Measurements from ENCODE around the gene HMG20B. TPM values are rescaled to one million over a fixed set of nuclear protein-coding genes. Genes with fewer than 3 reads are reported as not detected.
"Not testable (repeated sequence)": the region's sequence is repeated elsewhere in the genome, so short reads cannot be mapped to it uniquely, and the experiment has no call there.

HMG20B gene
- total RNA-seq, 1 donor from 2014 or later = 121 TPM

GRCh38 chr19:3554254-3555083, 18.3 kb upstream of the HMG20B start:
- no peak for DNase-seq (ENCODE audit: extremely low read depth, low read depth, low spot score)

DNA sequence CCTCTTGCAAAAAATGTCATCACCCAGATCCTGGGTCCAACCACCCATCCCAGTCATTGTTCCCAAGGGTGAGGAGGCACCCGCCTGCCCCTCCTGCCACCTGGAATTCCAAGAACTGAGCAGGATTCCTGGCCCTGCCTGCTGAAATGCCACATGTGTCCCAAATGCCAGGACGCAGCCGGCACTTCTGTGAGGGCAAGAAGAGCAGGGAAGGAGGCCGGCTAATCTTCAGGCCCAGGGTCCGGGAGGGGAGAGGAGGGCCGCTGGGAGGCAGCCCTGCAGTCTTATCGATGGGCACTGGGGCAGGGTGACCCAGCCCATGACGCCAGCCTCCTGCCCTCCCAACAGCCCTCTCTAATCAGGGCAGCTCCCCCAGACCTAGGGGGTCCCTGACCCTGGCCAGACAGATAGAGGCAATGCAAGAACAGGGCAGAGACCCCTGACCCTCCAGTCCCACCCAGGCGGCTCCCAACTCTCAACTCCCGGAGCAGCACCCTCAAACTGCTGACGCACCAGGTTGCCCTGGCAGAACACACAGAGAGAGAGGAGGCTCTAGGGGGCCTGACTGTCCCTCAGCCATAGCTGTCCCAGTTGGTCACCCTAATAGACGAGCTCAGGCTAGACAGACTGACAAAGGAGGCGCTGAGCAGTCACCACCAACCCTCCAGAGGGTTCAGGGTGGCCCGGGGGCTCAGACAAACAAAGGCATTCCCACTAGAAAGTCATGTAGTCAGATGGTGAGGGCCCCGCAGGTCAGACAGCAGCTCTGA, 16.9 kb upstream of the HMG20B start:
- DNase-seq (ENCODE audit: extremely low read depth, low read depth, low spot score) = no peak

DNA sequence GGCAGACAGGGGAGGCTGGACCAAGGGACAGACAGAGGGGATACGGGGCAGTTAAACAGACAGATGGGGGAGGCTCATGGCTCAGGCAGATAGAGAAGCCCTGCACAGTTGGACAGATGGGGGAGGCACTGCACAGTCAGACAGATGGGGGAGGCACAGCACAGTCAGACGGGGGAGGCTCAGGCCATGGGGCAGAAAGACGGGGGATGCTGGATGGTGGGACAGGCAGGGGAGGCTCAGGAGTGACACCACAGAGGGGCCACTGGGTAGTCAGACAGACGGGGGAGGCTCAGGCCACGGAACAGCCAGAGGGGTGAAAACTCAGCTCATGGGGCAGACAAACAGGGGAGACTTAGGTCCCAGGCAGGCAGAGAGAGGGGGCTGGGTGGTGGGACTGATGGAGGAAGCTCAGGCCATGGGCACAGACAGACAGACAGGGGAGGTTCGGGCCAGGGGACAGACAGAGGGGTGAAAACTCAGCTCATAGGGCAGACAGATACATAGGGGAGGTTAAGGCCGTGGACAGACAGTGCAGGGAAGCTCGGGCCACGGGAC, 16.2 kb upstream of the HMG20B start:
- no peak for DNase-seq (ENCODE audit: extremely low read depth, low read depth, low spot score)

GRCh38 chr19:3556978-3557460, 15.7 kb upstream of the HMG20B start:
- DNase-seq (ENCODE audit: extremely low read depth, low read depth, low spot score) = no peak

DNA sequence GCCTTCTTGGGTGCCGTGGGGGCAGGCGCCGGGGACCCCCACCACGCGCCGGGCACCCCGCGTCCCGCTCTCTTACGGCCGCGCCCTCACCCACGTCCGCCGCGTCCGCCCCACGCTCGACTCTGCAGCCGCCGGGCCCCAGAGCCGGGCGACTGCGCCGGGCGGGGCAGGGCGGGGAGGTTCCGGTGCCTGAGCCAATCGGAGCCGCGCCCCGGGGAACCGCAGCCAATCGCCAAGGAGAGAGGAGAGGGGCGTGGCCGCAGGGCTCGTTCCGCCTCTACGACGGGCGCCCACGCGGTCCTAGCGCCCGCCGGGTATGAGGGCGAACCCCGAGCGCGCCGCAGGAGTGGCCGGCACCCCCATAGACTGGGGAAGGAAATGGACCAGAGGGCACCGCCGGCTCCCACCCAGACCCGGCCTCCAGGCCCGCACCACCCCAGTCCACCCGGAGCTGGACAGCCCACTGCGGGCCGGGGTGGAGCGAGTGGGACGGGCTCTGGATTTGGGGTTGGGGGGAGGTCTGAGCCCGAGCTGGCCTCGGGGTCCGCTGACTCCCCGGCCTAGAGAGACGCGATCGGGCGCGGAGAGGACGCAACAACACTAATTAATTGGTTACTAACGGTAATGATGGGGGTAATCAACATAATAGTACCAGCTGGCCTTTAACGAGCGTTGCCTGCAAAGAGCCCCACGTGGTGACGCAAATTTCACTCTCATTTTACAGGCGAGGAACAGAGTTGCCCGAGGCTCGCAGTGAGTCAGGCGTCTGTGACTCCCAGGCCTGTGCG, 15.1 kb upstream of the HMG20B start, which contains the start of gene MFSD12:
TSS of gene MFSD12 (minus strand) at position 126 of the 788 bp plus-strand sequence. CDS start 183 bp downstream, outside the sequence.
- DNase-seq (ENCODE audit: extremely low read depth, low read depth, low spot score) = no peak

DNA sequence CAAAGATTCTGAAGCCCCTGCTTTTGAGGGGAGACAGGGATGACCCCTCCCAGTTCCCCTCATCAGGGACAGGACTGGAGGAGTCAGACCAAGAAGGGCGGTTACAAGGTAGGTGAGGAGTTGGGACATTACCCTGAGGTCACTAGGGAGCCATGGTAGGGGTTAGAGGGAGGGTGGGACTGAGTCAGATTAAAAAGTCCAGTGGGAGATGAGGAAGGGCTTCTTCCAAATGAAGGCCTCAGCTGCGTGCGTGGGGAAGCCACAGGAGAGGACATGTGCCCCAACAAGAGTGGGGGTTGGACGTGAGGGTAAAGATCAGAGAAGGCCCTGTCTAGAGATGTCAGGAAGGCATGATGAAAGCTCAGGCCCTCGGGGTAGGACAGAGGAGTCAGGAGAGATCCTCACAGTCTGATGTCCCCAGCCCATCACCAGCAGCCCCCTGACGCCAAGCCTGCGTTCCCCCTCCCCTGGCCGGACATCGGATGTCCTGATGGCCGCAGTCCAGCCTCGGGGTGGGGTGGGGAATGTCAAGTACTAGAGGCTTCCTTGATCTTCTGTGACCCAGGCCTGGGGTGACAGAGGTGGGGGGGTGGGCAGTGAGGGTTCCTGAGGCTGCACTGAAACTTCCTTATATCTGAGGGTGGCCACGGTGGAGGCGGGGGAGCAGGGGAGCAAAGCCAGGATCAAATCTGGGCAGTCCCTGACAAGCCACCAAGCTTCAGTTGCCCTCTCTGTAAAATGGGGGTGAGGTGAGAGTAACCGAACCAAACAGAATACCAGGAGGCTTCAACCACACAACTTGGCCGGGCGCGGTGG, 8.8 kb upstream of the HMG20B start:
- DNase-seq (ENCODE audit: extremely low read depth, low read depth, low spot score) = no peak

DNA sequence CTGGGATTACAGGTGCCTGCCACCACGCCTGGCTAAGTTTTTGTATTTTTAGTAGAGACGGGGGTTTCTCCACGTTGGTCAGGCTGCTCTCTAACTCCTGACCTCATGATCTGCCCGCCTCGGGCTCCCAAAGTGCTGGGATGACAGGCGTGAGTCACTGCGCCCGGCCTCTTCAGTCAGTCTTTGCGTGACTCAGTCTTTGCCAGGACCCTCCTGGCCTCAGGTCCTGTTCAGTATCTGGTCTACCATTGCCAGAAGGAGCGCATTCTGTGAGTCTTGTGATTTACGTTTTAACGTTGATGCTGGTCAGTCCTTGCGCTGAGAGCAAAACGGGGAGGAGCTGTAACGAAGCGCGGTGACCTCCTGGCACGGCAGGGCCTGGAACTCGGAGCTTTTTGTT, 7.6 kb upstream of the HMG20B start:
- no peak for DNase-seq (ENCODE audit: extremely low read depth, low read depth, low spot score)

DNA sequence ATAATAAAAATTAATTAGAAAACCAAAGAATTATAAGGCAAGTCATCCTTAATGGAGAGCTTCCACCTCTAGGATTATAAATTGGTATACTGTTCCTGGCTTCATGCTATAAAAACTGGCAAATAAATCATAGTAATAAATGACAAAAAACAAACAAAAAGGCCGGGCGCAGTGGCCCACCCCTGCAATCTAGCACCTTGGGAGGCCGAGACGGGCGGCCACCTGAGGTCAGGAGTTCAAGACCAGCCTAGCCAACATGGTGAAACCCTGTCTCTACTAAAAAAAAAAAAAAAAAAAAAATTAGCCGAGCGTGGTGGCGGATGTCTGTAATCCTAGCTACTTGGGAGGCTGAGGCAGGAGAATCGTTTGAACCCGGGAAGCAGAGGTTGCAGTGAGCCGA, 2.7 kb upstream of the HMG20B start:
- not testable (repeated sequence) for DNase-seq (ENCODE audit: extremely low read depth, low read depth, low spot score)

DNA sequence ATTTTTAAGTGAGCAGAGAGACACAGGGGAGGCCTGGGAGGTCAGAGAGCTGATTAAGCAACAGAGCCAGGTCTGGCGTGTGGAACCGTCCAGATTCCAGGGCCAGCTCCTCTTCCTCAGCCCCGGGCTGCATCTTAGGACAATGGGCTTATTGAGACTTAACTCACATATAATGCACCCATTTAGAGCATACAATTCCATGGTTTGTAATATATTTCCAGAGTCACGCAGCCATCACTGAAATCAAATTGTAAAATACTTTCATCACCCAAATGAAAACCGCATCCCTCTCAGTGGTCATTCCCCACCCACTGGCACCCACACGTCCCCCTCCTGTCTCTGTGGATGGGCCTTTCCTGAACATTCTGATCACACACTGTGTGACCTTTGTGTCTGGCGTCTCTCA, 2.1 kb upstream of the HMG20B start:
- no peak for DNase-seq (ENCODE audit: extremely low read depth, low read depth, low spot score)

- DNase-seq (ENCODE audit: extremely low read depth, low read depth, low spot score) = no peak
Measured at GRCh38 chr19:3572132-3572854, 451 bp upstream of the HMG20B start.

DNA sequence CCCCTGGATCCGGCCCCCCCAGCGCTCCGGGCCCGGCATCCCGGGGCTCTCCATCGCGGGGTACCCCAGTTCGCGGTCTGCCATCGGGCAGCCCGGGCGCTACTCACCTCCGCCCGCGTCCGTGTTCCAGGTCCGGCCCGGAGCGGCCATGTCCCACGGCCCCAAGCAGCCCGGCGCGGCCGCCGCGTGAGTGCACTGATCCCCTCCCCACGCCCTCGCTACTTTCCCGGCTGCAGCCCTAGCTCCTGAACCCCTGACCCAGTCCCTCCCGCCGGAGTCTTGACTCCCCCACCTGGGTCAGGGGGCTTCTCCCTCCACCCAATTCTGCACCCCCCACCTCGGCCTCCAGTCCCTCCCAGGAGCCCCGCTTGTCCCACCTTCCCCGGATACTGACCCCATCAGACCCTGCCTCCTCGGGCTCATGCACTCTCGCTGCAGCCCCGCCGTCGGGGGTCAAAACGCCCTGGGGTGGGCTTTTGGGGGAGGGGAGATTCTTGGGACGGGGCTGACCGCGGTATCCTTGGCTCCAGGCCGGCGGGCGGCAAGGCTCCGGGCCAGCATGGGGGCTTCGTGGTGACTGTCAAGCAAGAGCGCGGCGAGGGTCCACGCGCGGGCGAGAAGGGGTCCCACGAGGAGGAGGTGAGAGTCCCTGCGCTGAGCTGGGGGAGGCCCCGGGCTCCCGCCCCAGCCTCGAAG, 566 bp downstream of the HMG20B start:
- no peak for DNase-seq (ENCODE audit: extremely low read depth, low read depth, low spot score)

GRCh38 chr19:3573858-3574637, 1.3 kb downstream of the HMG20B start:
- no peak for DNase-seq (ENCODE audit: extremely low read depth, low read depth, low spot score)

DNA sequence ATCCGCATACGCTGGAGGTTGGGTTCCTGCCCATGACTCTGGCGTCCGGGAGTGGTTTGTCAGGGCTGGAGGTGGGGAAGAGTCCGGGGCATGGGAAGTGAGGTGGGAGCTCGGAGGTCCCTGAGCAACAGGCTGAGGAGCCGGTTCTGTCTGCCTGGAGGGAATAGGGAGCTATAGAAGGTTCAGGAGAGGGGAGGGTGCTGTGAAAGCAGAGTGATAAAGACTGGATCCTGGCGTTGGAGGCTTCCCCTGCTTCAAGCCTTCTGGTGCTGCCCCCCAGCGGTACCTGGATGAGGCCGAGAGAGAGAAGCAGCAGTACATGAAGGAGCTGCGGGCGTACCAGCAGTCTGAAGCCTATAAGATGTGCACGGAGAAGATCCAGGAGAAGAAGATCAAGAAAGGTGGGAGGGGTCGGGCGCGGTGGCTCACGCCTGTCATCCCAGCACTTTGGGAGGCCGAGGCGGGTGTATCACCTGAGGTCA, 2.6 kb downstream of the HMG20B start:
- no peak for DNase-seq (ENCODE audit: extremely low read depth, low read depth, low spot score)

DNA sequence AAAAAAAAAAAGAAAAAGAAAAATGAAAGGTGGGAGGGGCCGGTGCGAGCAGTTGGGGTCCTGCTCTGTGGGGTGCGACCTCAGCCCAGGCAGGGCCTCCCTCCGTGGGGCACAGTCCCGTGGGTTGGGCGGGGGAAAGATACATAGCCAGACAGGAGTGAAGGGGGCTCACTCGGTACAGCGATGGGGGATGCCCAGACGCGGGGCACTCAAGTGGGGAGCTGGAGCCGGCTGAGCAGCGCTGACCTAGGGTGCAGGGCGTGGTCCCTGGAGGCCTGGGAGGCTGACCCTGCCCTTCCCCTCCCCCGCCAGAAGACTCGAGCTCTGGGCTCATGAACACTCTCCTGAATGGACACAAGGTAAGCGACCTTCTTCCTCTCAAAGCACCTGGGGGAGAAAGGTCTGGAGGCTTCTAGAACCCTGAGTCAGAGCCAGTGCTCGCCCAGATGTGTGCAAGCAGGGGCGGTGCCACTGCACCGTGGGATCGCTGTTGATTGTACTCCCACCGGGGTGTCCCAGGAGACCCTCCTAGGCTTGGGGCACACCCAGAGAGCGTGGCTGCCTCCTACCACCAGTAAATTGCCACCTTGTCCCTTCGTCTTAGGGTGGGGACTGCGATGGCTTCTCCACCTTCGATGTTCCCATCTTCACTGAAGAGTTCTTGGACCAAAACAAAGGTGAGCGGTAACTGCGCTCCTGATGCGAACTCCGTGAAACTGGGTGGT, 3.4 kb downstream of the HMG20B start:
- no peak for DNase-seq (ENCODE audit: extremely low read depth, low read depth, low spot score)

- DNase-seq (ENCODE audit: extremely low read depth, low read depth, low spot score) = no peak
Measured at GRCh38 chr19:3576696-3577443, 4.1 kb downstream of the HMG20B start.

DNA sequence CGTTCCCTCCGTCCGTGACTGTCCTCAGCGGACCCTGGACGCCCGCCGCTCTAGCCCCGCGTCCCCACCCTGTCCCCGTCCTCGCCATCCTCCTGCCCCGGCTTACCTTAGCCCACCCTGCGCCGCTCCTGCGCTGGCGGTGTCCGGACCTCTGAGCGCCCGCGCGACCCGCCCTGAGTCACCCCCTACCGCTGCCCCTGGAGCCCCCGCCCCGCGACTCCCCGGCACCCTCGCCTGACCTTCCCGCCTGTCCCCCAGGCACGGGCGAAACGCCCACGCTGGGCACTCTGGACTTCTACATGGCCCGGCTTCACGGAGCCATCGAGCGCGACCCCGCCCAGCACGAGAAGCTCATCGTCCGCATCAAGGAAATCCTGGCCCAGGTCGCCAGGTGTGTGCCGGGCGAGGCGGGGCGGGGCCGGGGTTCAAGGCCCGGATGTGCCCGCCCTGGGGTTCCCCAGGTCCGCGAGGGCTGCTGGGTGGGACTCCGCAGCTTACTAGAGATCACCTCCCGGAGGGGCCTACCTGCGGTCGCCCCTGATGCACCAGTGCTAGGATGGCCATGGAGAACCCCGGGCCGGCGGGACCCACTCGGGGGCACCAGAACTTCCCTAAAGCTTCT, 5.1 kb downstream of the HMG20B start:
- no peak for DNase-seq (ENCODE audit: extremely low read depth, low read depth, low spot score)

All from glomerular endothelial cell (primary cell).